Right lobe of liver (tissue), 4 donors: ENCODE results near the gene SBF1.

Experiments used
- CTCF ChIP-seq, 4 donors: fragments of 200-600 bp in 3 of 4; fragments of 450-650 bp in 1 of 4; IDR thresholded peaks; one replicate each; pipeline versions ENCODE4 v1.5.1 to v1.8.0; 2016 to 2022; ENCODE audit warnings: antibody characterized with exemption in 4 of 4, mild to moderate bottlenecking in 2 of 4
- POLR2A ChIP-seq: fragments of 450-650 bp; IDR thresholded peaks from one replicate; pipeline ENCODE4 v1.6.1; 2017; ENCODE audit warnings: antibody characterized with exemption, mild to moderate bottlenecking
- donor health status: DM: no; HTN: no; CAD: no.
- donor health status: DM: no; HTN: no; CAD: no.
- donor health status: DM: no; HTN: yes; CAD: no.

- no peak for TF ChIP-seq CTCF (IDR thresholded peaks at IDR 0.05)
- TF ChIP-seq POLR2A = no peak
Observed at GRCh38 chr22:50401907-50402306, 72.9 kb downstream of the SBF1 start.
